Upper lobe of left lung (tissue), 6 donors: ENCODE results near the gene LYZL6. TPM values are rescaled to one million over a fixed set of nuclear protein-coding genes. Genes with fewer than 3 reads are reported as not detected.
A peak's percentile ranks its signal among the peaks of the same experiment; 100 is the strongest.

Experiments
- ATAC-seq, 2 donors: fragments of 200-7000 bp; cut with Tn5 transposase; one replicate each; pipeline ENCODE4 v1.9.1; 2022; ENCODE audit warnings: mild to moderate bottlenecking in 2 of 2, moderate library complexity in 2 of 2; ENCODE audit not compliant: low FRiP score in 2 of 2
- DNase-seq, 2 donors: peaks; one replicate each; pipeline ENCODE4 v3.0.0-alpha.2; 2019 to 2020
- H3K27ac ChIP-seq, 4 donors: fragments of 200-600 bp; sonication (generic); one replicate each; pipeline ENCODE4 v1.5.1; 2016 to 2019
- H3K27me3 ChIP-seq, 4 donors: fragments of 200-600 bp; sonication (generic); one replicate each; pipeline ENCODE4 v1.5.1; 2017 to 2019
- H3K36me3 ChIP-seq, 4 donors: fragments of 200-600 bp; sonication (generic); one replicate each; pipeline ENCODE4 v1.5.1; 2016 to 2019
- H3K4me1 ChIP-seq, 4 donors: fragments of 200-600 bp; sonication (generic); one replicate each; pipeline ENCODE4 v1.5.1; 2018 to 2019
- H3K4me3 ChIP-seq, 4 donors: fragments of 200-600 bp; sonication (generic); one replicate each; pipeline ENCODE4 v1.5.1; 2017 to 2019; ENCODE audit warnings: mild to moderate bottlenecking in 2 of 4, moderate library complexity in 1 of 4
- H3K9me3 ChIP-seq, 4 donors: fragments of 200-600 bp; sonication (generic); one replicate each; pipeline ENCODE4 v1.5.1; 2018 to 2019
- CTCF ChIP-seq, 6 experiments: fragments of 450-650 bp in 4 of 6; fragments of 200-600 bp in 2 of 6; sonication (generic) in 2 of 6; IDR thresholded peaks; one replicate each; pipeline ENCODE4 v1.5.1; 2016 to 2019; ENCODE audit warnings: antibody characterized with exemption in 6 of 6
- EP300 ChIP-seq, 4 donors: sonication (generic); formaldehyde crosslinking; IDR thresholded peaks; one replicate each; pipeline ENCODE4 v1.5.1; 2017; ENCODE audit warnings: antibody characterized with exemption in 4 of 4, control low read depth in 2 of 4
- POLR2A ChIP-seq, 4 donors: fragments of 450-650 bp; IDR thresholded peaks; one replicate each; pipeline ENCODE4 v1.5.1; 2016 to 2017; ENCODE audit warnings: antibody characterized with exemption in 4 of 4, mild to moderate bottlenecking in 2 of 4
- POLR2AphosphoS5 ChIP-seq, 2 donors: sonication (generic); formaldehyde crosslinking; IDR thresholded peaks; one replicate each; pipeline ENCODE4 v1.5.1; 2017; ENCODE audit warnings: antibody characterized with exemption in 2 of 2
- WGBS, 2 donors: methylation state at CpG; one replicate each; pipeline ENCODE4 v1.1.5; 2017 to 2018; 5-methylcytosine and 5-hydroxymethylcytosine counted together
- total RNA-seq, 6 donors: library from RNA; depleted of rRNA in 4 of 6; stranded (reverse); fragments of >200 nt in 4 of 6; gene quantifications; one replicate each; pipeline versions ENCODE4 v1.1.0 to v1.2.1, GENCODE V29; 2016 to 2021
- donor health status: DM: no; HTN: no; CAD: no; lungs with moderate emphysema.
- donor health status: DM: no; HTN: yes; CAD: no; lungs with severe emphysema.

LYZL6 gene
- total RNA-seq, 6 donors from 2014 or later = not detected

GRCh38 chr17:35920229-35920628, 23.3 kb downstream of the LYZL6 start:
- WGBS, 2 donors = 98 to 100% methylated on average over 1 of the region's 1 CpG
- no peak for TF ChIP-seq CTCF (IDR thresholded peaks at IDR 0.05)
- no peak for TF ChIP-seq EP300 (IDR thresholded peaks at IDR 0.05)
- TF ChIP-seq POLR2A (IDR thresholded peaks at IDR 0.05) = no peak
- no peak for TF ChIP-seq POLR2AphosphoS5 (IDR thresholded peaks at IDR 0.05)
- H3K27me3 ChIP-seq = no peaks in the 10 kb centered on the region
- H3K9me3 ChIP-seq = no peaks in the 10 kb centered on the region
- no peaks in the 10 kb centered on the region for H3K36me3 ChIP-seq
- DNase-seq = no peak
- no peak for ATAC-seq
- H3K4me3 ChIP-seq = no peak overlapping the region
- no peak overlapping the region for H3K27ac ChIP-seq
- no peaks in the 10 kb centered on the region for H3K4me1 ChIP-seq

- no peaks in the 10 kb centered on the region for H3K36me3 ChIP-seq
- DNase-seq (no peak), ATAC-seq (no peak)
- H3K4me3 ChIP-seq = no peak overlapping the region
- H3K9me3 ChIP-seq = no peaks in the 10 kb centered on the region
- no peak overlapping the region for H3K27ac ChIP-seq
- H3K4me1 ChIP-seq = no peaks in the 10 kb centered on the region
- no peaks in the 10 kb centered on the region for H3K27me3 ChIP-seq
- TF ChIP-seq EP300 (IDR thresholded peaks at IDR 0.05) (no peak), POLR2A (IDR thresholded peaks at IDR 0.05) (no peak), POLR2AphosphoS5 (IDR thresholded peaks at IDR 0.05) (no peak), CTCF (IDR thresholded peaks at IDR 0.05) (no peak)
- 55 to 64% methylated on average over 3 of the region's 3 CpGs for WGBS, 2 donors
These were observed 24.8 kb downstream of the LYZL6 start for GRCh38 chr17:35918665-35919064.

GRCh38 chr17:35917519-35918213, 25.8 kb downstream of the LYZL6 start:
- Histone ChIP-seq H3K27me3 (no peaks in the 10 kb centered on the region), H3K4me3 (no peak overlapping the region), H3K36me3 (no peaks in the 10 kb centered on the region), H3K27ac (no peak overlapping the region), H3K9me3 (no peaks in the 10 kb centered on the region), H3K4me1 (no peaks in the 10 kb centered on the region)
- no peak for TF ChIP-seq CTCF (IDR thresholded peaks at IDR 0.05)
- no peak for TF ChIP-seq EP300 (IDR thresholded peaks at IDR 0.05)
- TF ChIP-seq POLR2AphosphoS5 (IDR thresholded peaks at IDR 0.05) = no peak
- no peak for TF ChIP-seq POLR2A (IDR thresholded peaks at IDR 0.05)
- whole genome bisulfite sequencing, 2 donors = 95 to 96% methylated on average over 21 to 28 of the region's 29 CpGs
- DNase-seq (peak in 1 of 2 donors; percentile 57), ATAC-seq (no peak)

- Histone ChIP-seq H3K4me3 (no peak overlapping the region), H3K4me1 (no peaks in the 10 kb centered on the region), H3K9me3 (no peaks in the 10 kb centered on the region), H3K27me3 (no peaks in the 10 kb centered on the region), H3K36me3 (no peaks in the 10 kb centered on the region), H3K27ac (no peak overlapping the region)
- WGBS, 2 donors = 80% methylated on average over 3 of the region's 3 CpGs; no CpG with 5 or more reads in 1 of the 2 donors
- ATAC-seq = no peak
- TF ChIP-seq EP300 (IDR thresholded peaks at IDR 0.05) = no peak
- no peak for TF ChIP-seq CTCF (IDR thresholded peaks at IDR 0.05)
- no peak for TF ChIP-seq POLR2AphosphoS5 (IDR thresholded peaks at IDR 0.05)
- no peak for TF ChIP-seq POLR2A (IDR thresholded peaks at IDR 0.05)
- no peak for DNase-seq
These were observed 28.2 kb downstream of the LYZL6 start for GRCh38 chr17:35915153-35915964.
